GM12801 (cell line): ENCODE data around the gene SEC24C.

Source experiments
- TF ChIP-seq, protein P1 (sequence below): IDR thresholded peaks from one replicate; pipeline ENCODE4 v1.5.1; 2011; ENCODE audit warnings: control low read depth; ENCODE audit not compliant: insufficient read length; ENCODE audit errors: extremely low read depth

Gene SEC24C

GRCh38 chr10:73798927-73799560 is 54.9 kb downstream of the SEC24C start:
- TF ChIP-seq, protein P1, sequence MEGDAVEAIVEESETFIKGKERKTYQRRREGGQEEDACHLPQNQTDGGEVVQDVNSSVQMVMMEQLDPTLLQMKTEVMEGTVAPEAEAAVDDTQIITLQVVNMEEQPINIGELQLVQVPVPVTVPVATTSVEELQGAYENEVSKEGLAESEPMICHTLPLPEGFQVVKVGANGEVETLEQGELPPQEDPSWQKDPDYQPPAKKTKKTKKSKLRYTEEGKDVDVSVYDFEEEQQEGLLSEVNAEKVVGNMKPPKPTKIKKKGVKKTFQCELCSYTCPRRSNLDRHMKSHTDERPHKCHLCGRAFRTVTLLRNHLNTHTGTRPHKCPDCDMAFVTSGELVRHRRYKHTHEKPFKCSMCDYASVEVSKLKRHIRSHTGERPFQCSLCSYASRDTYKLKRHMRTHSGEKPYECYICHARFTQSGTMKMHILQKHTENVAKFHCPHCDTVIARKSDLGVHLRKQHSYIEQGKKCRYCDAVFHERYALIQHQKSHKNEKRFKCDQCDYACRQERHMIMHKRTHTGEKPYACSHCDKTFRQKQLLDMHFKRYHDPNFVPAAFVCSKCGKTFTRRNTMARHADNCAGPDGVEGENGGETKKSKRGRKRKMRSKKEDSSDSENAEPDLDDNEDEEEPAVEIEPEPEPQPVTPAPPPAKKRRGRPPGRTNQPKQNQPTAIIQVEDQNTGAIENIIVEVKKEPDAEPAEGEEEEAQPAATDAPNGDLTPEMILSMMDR = no peak

GRCh38 chr10:73799899-73800559 is 55.9 kb downstream of the SEC24C start:
- TF ChIP-seq, protein P1 = no peak

GRCh38 chr10:73800560-73801252 is 56.5 kb downstream of the SEC24C start:
- TF ChIP-seq, protein P1 = no peak

DNA sequence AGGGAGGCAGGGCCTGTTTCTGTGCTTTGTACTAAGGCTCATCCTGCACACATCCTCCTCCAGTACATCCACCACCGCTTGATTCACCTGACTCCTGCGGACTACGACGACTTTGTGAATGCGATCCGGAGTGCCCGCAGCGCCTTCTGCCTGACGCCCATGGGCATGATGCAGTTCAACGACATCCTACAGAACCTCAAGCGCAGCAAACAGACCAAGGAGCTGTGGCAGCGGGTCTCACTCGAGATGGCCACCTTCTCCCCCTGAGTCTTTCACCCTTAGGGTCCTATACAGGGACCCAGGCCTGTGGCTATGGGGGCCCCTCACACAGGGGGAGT is 57.0 kb downstream of the SEC24C start:
- TF ChIP-seq, protein P1 = no peak

GRCh38 chr10:73802276-73802991 is 58.3 kb downstream of the SEC24C start:
- TF ChIP-seq, protein P1 = no peak

DNA sequence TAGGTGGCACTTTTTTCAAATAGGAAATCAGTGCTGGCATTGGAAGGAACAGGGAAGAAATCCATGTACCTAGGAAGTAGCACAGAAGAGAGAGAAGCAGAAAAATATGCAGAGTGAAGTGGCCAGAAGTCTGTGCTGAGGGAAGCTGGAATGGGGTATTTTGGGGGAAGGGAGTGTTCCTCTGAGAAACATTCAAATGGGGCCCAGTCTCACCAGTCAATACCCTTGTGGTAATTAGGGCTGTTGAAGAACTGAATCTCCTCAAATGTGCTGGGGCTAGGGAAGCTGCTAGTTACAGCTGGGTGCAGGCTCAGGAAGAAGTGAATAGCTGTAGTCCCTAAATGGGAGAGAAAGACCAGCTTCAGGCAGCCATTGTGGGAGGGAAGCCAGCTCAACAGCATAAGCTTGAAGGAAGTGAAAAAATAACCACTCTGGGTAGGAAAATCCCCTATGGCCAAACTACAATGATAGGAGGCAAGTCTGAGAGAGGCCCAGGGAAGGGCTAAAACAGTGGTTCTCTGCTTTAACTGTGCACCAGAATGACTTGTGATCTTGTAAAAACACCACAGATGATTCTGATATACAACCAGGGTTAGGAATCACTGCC is 59.6 kb downstream of the SEC24C start:
- TF ChIP-seq, protein P1 = no peak
